Hypothalamus (tissue), 51 donors: ENCODE results near the gene APOBR.

Experiments used
- DNase-seq, 51 donors: peaks; one replicate each; lab custom pipeline; 2025; lab: John Stamatoyannopoulos, UW

APOBR gene

GRCh38 chr16:28546626-28547025 is 52.2 kb downstream of the APOBR start:
- DNase-seq = no peak

- DNase-seq = no peak
These were observed 53.9 kb downstream of the APOBR start for GRCh38 chr16:28548306-28548802.
